Lung (tissue), 12 donors: ENCODE results near the gene NPEPL1. TPM values are rescaled to one million over a fixed set of nuclear protein-coding genes. Genes with fewer than 3 reads are reported as not detected.

Source experiments
- ATAC-seq: fragments of 200-7000 bp; cut with Tn5 transposase; one replicate; pipeline ENCODE4 v1.9.1; 2020; ENCODE audit warnings: moderate number of reproducible peaks; ENCODE audit not compliant: insufficient read depth, low FRiP score
- DNase-seq, 3 donors: peaks; one replicate each; pipeline ENCODE4 v3.0.0-alpha.2; 2013 to 2017
- H3K27ac ChIP-seq, 2 donors: one replicate each; pipeline ENCODE4 v1.5.1; 2013; ENCODE audit warnings: mild to moderate bottlenecking in 2 of 2, moderate library complexity in 2 of 2, control low read depth in 1 of 2, inconsistent platforms in 1 of 2, low read depth in 1 of 2, low read length in 1 of 2
- H3K27me3 ChIP-seq, 3 donors: one replicate each; pipeline ENCODE4 v1.5.1; 2013; ENCODE audit warnings: low read length in 2 of 3; ENCODE audit not compliant: control insufficient read depth in 3 of 3, insufficient read depth in 3 of 3
- H3K36me3 ChIP-seq, 4 donors: one replicate each; pipeline ENCODE4 v1.5.1; 2013; ENCODE audit warnings: low read length in 4 of 4, mild to moderate bottlenecking in 1 of 4, moderate library complexity in 1 of 4; ENCODE audit not compliant: control insufficient read depth in 4 of 4, insufficient read depth in 4 of 4
- H3K4me1 ChIP-seq, 5 donors: one replicate each; pipeline ENCODE4 v1.5.1; 2013; ENCODE audit warnings: low read length in 5 of 5, mild to moderate bottlenecking in 2 of 5, moderate library complexity in 1 of 5; ENCODE audit not compliant: control insufficient read depth in 5 of 5, insufficient read depth in 5 of 5
- H3K4me3 ChIP-seq: one replicate; pipeline ENCODE4 v1.5.1; 2013; ENCODE audit warnings: mild to moderate bottlenecking, control low read depth, moderate library complexity
- H3K9ac ChIP-seq, 2 donors: one replicate each; pipeline ENCODE4 v1.5.1; 2013; ENCODE audit warnings: low read length in 2 of 2, control low read depth in 1 of 2; ENCODE audit not compliant: insufficient read depth in 1 of 2
- H3K9me3 ChIP-seq, 4 donors: one replicate each; pipeline ENCODE4 v1.5.1; 2013; ENCODE audit warnings: low read length in 3 of 4, mild to moderate bottlenecking in 1 of 4, moderate library complexity in 1 of 4; ENCODE audit not compliant: control insufficient read depth in 4 of 4, insufficient read depth in 3 of 4
- CTCF ChIP-seq: IDR thresholded peaks from 2 replicates; pipeline ENCODE4 v1.5.1; 2012; ENCODE audit warnings: mild to moderate bottlenecking; ENCODE audit errors: control extremely low read depth, extremely low read depth
- WGBS, 2 donors: extraction: QIAGEN DNeasy Blood & Tissue Kit; methylation state at CpG; one replicate each; pipeline ENCODE4 v1.1.7; 2013; 5-methylcytosine and 5-hydroxymethylcytosine counted together
- polyA plus RNA-seq, 2 donors: library from polyadenylated mRNA; stranded (reverse); fragments of 200-250 nt; gene quantifications; one replicate each; pipeline ENCODE4 v1.2.1, GENCODE V29; 2013
- total RNA-seq, 2 donors: library from RNA; depleted of rRNA in 1 of 2; stranded (reverse); fragments of >200 nt in 1 of 2; gene quantifications; one replicate each; pipeline ENCODE4 v1.2.1, GENCODE V29; 2014 to 2021
- donor health status: control.
- donor health status: control.
- donor health status: Bipolar disorder and iron deficiency.
- donor health status: healthy.
- donor health status: DM: yes; HTN: yes; CAD: no.

Gene NPEPL1
- total and polyA plus RNA-seq, 4 donors = 24.3 to 46.2 (median 41.2) TPM

GRCh38 chr20:58656831-58657230, 35.8 kb upstream of the NPEPL1 start:
- WGBS, 2 donors = 54 to 55% methylated on average over 2 of the region's 2 CpGs
- H3K27ac ChIP-seq = no peak overlapping the region
- H3K4me1 ChIP-seq = peaks cover 6 to 52% (median 25%) of the 10 kb centered on the region in 5 donors

GRCh38 chr20:58657262-58657661, 35.3 kb upstream of the NPEPL1 start:
- no peak overlapping the region for H3K27ac ChIP-seq
- DNase-seq (peak in 1 of 3 donors; percentile 42), ATAC-seq (no peak)
- H3K4me3 ChIP-seq = no peak overlapping the region
- no peaks in the 10 kb centered on the region for H3K27me3 ChIP-seq
- 70 to 76% methylated on average over 2 of the region's 2 CpGs for WGBS, 2 donors
- no peaks in the 10 kb centered on the region for H3K9me3 ChIP-seq
- H3K9ac ChIP-seq = no peak overlapping the region
- no peak for TF ChIP-seq CTCF
- H3K36me3 ChIP-seq = peaks cover 0 to 6% (median 2%) of the 10 kb centered on the region in 4 donors
- peaks cover 6 to 52% (median 25%) of the 10 kb centered on the region in 5 donors for H3K4me1 ChIP-seq

More at GRCh38 chr20:58656831-58657230, 35.8 kb upstream of the NPEPL1 start:
- Histone ChIP-seq H3K9ac (peak overlapping the region in 1 of 2 donors; percentile 26), H3K9me3 (no peaks in the 10 kb centered on the region), H3K27me3 (no peaks in the 10 kb centered on the region), H3K36me3 (peaks cover 0 to 5% (median 3%) of the 10 kb centered on the region in 4 donors), H3K4me3 (no peak overlapping the region)
- TF ChIP-seq CTCF = no peak
- ATAC-seq (no peak), DNase-seq (no peak)

- WGBS, 2 donors = 66 to 80% methylated on average over 4 of the region's 4 CpGs
Measured at GRCh38 chr20:58657986-58658385, 34.6 kb upstream of the NPEPL1 start.

More at GRCh38 chr20:58657986-58658385, 34.6 kb upstream of the NPEPL1 start:
- no peak overlapping the region for H3K4me3 ChIP-seq
- DNase-seq (no peak), ATAC-seq (no peak)
- TF ChIP-seq CTCF = no peak
- H3K36me3 ChIP-seq = peaks cover 0 to 10% (median 4%) of the 10 kb centered on the region in 4 donors
- H3K4me1 ChIP-seq = peaks cover 5 to 50% (median 23%) of the 10 kb centered on the region in 5 donors
- H3K27ac ChIP-seq = peak overlapping the region in 1 of 2 donors; percentile 21
- H3K9ac ChIP-seq = no peak overlapping the region
- no peaks in the 10 kb centered on the region for H3K9me3 ChIP-seq
- H3K27me3 ChIP-seq = no peaks in the 10 kb centered on the region
